KOPT-K1 (cell line): Measurements from ENCODE around the gene STOX2.

ENCODE experiments used
- H3K27ac ChIP-seq: fragments of 200-600 bp; sonication (generic); 2 replicates; pipeline ENCODE4 v1.5.1; 2016; ENCODE audit warnings: antibody characterized with exemption, mild to moderate bottlenecking, low read depth, low read length; ENCODE audit not compliant: poor library complexity, severe bottlenecking
- H3K36me3 ChIP-seq: fragments of 200-600 bp; sonication (generic); 2 replicates; pipeline ENCODE4 v1.5.1; 2017; ENCODE audit warnings: antibody characterized with exemption, mild to moderate bottlenecking, low read length, moderate library complexity; ENCODE audit not compliant: insufficient read depth
- H3K9me3 ChIP-seq: fragments of 200-600 bp; sonication (generic); 2 replicates; pipeline ENCODE4 v1.5.1; 2017; ENCODE audit warnings: antibody characterized with exemption, low read length, mild to moderate bottlenecking; ENCODE audit not compliant: insufficient read depth, poor library complexity, severe bottlenecking

STOX2 gene, protein sequence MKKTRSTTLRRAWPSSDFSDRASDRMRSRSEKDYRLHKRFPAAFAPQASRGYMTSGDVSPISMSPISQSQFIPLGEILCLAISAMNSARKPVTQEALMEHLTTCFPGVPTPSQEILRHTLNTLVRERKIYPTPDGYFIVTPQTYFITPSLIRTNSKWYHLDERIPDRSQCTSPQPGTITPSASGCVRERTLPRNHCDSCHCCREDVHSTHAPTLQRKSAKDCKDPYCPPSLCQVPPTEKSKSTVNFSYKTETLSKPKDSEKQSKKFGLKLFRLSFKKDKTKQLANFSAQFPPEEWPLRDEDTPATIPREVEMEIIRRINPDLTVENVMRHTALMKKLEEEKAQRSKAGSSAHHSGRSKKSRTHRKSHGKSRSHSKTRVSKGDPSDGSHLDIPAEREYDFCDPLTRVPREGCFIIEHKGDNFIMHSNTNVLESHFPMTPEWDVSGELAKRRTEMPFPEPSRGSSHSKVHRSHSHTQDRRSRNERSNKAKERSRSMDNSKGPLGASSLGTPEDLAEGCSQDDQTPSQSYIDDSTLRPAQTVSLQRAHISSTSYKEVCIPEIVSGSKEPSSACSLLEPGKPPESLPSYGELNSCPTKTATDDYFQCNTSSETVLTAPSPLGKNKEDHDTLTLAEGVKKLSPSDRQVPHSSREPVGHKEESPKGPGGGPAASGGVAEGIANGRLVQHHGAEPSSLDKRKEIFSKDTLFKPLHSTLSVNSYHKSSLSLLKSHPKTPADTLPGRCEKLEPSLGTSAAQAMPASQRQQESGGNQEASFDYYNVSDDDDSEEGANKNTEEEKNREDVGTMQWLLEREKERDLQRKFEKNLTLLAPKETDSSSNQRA (N-terminal part only)

DNA sequence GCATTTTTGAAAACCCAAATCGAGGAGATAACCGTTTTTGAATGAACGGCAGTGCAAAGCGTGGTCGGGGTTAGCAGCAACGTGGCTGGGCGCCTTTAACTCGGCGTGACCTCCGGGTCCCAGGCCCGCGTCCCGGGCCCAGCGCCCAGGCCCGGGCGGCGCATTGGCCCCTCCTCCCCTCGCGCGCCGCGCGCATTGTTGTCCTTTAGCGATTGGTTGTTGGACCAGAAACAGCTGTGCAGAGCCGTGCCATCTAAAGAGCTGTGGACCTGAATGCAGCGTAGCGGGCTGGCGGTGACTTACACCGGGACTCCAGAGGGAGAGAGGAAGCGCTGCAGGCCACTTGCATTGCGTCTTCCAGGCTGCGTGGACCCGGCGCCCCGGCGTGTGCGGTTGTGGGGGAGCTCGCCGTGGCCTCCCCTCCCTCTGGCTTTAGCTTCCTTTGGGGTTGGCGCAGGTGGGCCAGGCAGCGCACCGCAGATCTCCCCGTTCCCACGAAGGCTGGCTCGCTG lies at the start of gene STOX2:
Gene STOX2 (plus strand): TSS at position 227 of the 512 bp plus-strand sequence. CDS start 1,484 bp downstream, outside the sequence.
- no peaks in the 10 kb centered on the region for H3K36me3 ChIP-seq
- H3K27ac ChIP-seq: no peak within 1 kb of the TSS
- H3K9me3 ChIP-seq: peaks cover 2% of the 10 kb centered on the region

DNA sequence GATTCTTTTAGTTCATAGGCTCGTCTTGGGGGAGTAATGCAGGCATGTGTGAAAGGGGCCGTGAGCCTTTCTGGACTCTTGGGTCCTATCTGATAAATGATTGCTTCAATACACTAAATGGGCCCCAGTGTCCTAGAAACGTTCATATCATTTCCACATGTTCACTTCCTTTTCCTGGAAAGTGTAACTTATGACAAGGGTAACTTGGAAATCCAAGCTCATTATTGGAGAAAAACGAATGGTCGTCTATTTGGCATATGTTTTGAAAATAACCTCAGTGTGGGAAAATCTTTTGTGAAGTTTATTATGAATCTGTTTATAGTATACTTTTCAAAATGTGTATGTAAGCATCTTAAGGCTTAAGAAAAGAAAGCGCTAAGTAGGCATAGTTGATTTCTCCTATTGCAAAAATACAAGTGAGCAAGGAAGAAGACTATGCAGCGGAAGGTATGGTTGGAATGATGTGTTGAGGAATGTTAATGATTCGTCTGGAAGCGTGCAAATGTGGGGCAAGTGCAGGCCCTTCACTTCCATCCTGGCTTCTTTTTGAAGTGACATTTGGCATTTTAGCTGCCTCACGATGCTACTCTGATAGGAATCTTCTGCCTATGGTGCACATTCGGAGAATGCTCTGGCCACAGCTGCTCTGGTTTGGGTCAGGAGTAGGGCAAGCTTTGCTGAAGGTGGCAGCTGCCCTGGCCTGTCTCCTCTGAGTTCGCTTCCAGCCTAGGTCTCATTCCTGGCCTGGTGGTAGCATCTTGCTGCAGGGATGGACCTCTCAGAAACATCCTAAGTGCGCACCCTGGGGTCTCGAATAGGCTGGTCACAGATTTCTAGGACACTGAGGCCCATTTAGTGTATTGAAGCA lies 49.5 kb upstream of the STOX2 start:
- Histone ChIP-seq H3K36me3 (no peaks in the 10 kb centered on the region), H3K27ac (no peak overlapping the region)

DNA sequence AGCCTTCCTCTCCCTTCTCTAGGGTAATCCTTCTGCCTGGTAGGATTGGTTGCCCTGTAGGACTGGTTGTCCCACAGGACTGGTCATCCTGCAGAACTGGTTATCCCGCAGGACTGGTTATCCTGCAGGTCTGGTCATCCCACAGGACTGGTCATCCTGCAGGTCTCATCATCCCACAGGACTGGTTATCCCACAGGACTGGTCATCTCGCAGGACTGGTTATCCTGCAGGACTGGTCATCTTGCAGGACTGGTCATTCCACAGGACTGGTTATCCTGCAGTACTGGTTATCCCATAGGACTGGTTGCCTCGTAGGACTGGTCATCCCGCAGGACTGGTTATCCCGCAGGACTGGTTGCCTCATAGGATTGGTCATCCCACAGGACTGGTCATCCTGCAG lies 48.1 kb upstream of the STOX2 start:
- Histone ChIP-seq H3K27ac (no peak overlapping the region), H3K36me3 (no peaks in the 10 kb centered on the region), H3K9me3 (no peaks in the 10 kb centered on the region)

More for the DNA sequence above, 49.5 kb upstream of the STOX2 start:
- no peaks in the 10 kb centered on the region for H3K9me3 ChIP-seq

- no peaks in the 10 kb centered on the region for H3K9me3 ChIP-seq
- no peaks in the 10 kb centered on the region for H3K36me3 ChIP-seq
- H3K27ac ChIP-seq: no peak overlapping the region
Measured at GRCh38 chr4:183858011-183858615, 47.0 kb upstream of the STOX2 start.

DNA sequence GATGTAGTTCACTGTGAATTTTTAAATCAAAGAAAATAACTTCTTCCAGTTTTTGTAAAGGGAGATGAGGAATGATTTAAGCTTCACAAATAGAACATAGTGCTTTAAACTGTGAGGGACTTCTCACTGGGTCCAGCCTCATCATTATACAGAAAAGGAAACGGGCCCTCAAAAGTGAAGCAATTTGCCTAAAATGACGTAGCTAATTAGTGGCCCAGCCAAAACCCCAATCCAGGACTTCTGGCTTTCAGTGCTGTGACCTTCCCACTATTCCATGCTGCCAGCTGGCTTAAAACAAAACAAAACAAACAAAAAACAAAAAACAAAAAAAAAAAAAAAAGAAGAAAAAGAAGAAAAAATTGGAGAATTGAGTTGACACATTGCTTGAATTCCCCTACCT lies 45.0 kb upstream of the STOX2 start:
- no peak overlapping the region for H3K27ac ChIP-seq

GRCh38 chr4:183860731-183861130 lies 44.4 kb upstream of the STOX2 start:
- Histone ChIP-seq H3K27ac (no peak overlapping the region), H3K9me3 (no peaks in the 10 kb centered on the region), H3K36me3 (no peaks in the 10 kb centered on the region)

More for the DNA sequence above, 45.0 kb upstream of the STOX2 start:
- Histone ChIP-seq H3K36me3 (no peaks in the 10 kb centered on the region), H3K9me3 (no peaks in the 10 kb centered on the region)

DNA sequence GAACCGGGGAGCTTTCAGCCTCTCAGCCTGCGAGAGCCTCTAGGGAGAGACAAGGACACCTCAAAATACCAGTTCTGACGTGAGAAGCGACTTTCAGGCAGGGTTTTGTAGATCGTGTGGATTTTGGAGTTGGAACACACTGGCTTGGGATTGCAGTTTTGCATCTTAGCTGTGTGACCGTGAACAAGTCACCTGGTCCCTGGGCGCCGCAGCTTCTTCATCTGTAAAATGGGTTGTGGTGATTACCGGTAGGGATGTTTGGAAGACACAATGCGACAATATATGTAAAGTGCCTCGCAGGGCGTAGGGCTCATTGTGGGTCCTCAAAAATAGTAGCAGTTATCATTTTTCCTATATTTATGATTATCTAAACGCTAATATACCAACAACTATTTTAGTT lies 43.7 kb upstream of the STOX2 start:
- H3K36me3 ChIP-seq: no peaks in the 10 kb centered on the region
- no peaks in the 10 kb centered on the region for H3K9me3 ChIP-seq
- H3K27ac ChIP-seq: no peak overlapping the region

- no peak overlapping the region for H3K27ac ChIP-seq
- no peaks in the 10 kb centered on the region for H3K9me3 ChIP-seq
- no peaks in the 10 kb centered on the region for H3K36me3 ChIP-seq
Measured at GRCh38 chr4:183863155-183863825, 41.8 kb upstream of the STOX2 start.

- Histone ChIP-seq H3K36me3 (no peaks in the 10 kb centered on the region), H3K9me3 (no peaks in the 10 kb centered on the region), H3K27ac (no peak overlapping the region)
Measured at GRCh38 chr4:183867247-183867646, 37.9 kb upstream of the STOX2 start.

- Histone ChIP-seq H3K27ac (no peak overlapping the region), H3K9me3 (no peaks in the 10 kb centered on the region), H3K36me3 (no peaks in the 10 kb centered on the region)
Measured at GRCh38 chr4:183870997-183871396, 34.1 kb upstream of the STOX2 start.

GRCh38 chr4:183871581-183871980 lies 33.5 kb upstream of the STOX2 start:
- H3K36me3 ChIP-seq: no peaks in the 10 kb centered on the region
- H3K9me3 ChIP-seq: no peaks in the 10 kb centered on the region
- no peak overlapping the region for H3K27ac ChIP-seq

- Histone ChIP-seq H3K36me3 (no peaks in the 10 kb centered on the region), H3K9me3 (no peaks in the 10 kb centered on the region), H3K27ac (no peak overlapping the region)
Measured at GRCh38 chr4:183872531-183872930, 32.6 kb upstream of the STOX2 start.

DNA sequence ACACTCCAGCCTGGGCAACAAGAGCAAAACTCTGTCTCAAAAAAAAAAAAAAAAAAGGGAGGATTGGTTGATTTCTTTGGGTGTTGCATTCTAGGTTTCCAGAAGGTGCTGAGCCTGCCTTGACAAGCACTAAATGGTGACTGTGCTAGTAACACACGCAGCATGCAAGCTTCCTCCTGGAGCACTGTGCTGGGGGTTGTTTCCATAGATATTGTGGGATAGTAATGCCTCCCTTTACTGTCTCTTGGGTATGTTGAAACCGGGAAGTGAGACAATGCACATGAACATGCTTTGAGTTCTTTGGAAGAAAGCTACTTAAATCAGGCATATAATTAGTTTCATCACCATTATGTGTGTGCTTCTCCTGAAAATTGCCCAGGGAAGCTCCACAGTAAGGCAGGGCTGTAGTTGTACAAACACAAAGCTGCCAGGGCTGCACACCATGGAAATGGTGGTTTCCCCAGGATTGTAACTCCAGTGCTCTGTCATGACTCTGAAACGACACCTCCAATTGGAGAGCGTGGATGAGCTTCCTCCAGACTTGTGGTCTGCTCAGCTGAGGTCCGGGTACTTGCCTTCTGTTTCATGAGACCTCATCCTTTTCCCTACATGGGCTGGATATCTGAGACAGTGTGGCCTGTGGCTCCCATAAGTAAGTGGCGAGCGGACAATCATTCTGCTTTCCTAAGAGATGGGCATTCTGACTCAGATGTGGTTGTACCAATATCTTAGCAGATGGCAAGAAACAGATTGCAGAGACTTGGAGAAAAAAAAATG lies 31.5 kb upstream of the STOX2 start:
- Histone ChIP-seq H3K27ac (no peak overlapping the region), H3K9me3 (no peaks in the 10 kb centered on the region), H3K36me3 (no peaks in the 10 kb centered on the region)
